ENCODE measurements around the gene COL6A2.
"Not testable (repeated sequence)": the region's sequence is repeated elsewhere in the genome, so short reads cannot be mapped to it uniquely, and the experiment has no call there.

Gene COL6A2

GRCh38 chr21:46097336-46098293, at the start of gene COL6A2:
Gene COL6A2 (plus strand): TSS chr21:46098112.
- peak; percentile 21 for DNase-seq (ENCODE audit: low read depth)

GRCh38 chr21:46048926-46049889, 48.7 kb upstream of the COL6A2 start:
- DNase-seq (ENCODE audit: low read depth), result no peak

DNA sequence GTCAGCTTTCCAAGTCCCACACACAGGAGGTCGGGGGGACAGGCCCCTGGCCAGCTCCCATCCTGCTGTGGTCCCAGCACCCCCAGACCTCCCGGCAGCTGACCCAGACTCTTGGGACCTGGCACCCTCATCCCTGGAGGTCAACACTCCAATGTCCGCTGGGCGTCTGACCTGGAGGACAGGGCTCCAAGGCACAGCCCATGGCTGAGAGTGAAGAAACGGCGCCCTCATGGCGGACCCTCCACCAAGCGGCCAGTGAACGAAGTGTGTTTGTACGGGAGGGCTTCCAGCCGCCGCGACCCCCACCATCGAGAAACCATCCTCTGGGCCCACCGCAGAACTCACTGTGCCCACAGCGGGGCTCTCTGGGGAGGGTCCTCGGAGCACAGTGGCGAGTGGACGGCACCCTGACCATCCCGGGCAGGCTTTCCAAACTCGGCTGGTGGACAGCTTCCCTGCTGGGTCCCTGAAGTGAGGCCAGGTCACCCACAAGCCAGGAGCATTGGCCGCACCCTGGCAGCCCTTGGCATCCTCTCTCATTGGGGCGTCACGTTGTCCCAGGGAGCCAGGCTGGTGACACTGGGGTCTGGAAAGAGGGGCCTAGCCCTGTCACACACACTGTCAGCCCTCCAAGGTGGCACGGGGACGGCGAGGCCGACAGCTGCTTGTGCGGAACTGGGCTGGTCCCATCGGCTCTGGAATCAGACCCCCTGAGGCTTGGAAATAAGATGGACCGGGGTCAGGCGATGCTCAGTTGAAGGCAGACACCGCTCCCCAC, 47.8 kb upstream of the COL6A2 start:
- no peak for DNase-seq (ENCODE audit: low read depth)

DNA sequence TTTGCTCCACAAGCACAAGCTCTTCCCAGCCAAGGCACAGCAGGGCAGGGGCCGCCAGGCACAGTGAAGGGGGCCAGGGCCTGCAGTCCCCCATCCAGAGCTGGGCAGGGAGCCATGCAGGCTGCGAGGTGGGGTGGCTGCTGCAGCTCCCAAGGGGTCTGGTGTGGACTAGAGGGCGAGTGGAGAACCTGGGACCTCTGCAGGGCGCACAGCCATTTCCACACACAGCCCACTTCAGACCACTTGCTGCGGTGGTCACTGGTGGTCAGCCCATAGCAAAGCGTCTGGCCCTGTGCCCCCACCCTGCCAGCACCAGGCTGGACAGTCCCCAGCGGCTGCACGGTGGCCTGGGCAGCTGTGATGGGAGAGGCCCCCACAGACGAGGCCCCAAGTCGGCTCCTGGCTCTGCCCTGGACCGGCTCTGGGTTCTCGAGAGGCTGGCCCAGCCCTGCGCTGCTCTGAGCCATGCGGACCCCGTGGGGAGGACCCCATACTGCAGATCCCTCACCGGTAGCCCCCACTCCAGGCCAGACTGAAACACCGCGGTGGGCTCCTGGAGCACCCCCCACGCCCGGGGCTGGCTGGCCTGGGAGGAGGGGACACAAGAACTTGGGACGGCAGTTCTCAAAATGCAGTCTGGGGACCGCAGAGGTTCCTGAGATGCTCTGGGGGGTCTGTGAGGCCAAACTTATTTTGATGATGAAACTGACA, 47.1 kb upstream of the COL6A2 start:
- no peak for DNase-seq (ENCODE audit: low read depth)

- DNase-seq (ENCODE audit: low read depth), result no peak
Observed at GRCh38 chr21:46051379-46051770, 46.5 kb upstream of the COL6A2 start.

GRCh38 chr21:46051821-46052675, 45.9 kb upstream of the COL6A2 start:
- DNase-seq (ENCODE audit: low read depth), result no peak

DNA sequence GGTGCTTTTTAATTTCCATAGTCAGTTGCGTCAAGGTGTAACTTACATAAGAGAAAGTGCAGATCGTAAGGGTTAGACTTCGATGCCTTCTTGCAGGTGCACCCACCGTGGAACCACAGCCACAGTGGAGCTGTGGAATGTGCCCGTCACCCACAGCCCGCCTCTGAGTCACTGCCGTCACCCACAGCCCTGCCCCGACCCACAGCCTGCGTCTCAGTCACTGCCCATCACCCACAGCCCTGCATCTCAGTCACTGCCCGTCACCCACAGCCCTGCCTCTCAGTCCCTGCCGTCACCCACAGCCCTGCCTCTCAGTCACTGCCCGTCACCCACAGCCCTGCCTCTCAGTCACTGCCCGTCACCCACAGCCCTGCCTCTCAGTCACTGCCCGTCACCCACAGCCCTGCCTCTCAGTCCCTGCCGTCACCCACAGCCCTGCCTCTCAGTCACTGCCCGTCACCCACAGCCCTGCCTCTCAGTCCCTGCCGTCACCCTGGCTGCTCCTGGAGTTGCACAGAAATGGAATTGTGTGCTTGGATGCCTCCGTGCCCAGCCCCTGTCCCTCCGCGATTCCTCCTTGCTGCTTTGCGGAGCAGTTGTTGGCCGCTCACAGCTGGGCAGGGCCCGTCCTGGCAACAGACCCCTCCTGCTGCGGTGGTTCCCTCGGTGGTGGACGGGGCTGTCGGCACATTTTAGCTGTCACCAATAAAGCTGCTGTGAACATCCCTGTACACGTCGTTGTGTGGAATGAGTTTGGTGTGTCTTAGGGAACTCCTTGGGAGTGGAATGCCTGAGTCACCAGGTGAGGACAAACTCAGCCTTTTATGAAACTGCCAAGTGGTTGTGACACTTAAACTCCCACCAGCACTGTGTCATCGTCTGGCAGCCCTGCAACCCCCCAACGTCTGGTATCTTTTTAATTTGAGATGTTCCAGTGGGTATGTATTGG, 44.9 kb upstream of the COL6A2 start:
- peak; percentile 21 for DNase-seq (ENCODE audit: low read depth)

DNA sequence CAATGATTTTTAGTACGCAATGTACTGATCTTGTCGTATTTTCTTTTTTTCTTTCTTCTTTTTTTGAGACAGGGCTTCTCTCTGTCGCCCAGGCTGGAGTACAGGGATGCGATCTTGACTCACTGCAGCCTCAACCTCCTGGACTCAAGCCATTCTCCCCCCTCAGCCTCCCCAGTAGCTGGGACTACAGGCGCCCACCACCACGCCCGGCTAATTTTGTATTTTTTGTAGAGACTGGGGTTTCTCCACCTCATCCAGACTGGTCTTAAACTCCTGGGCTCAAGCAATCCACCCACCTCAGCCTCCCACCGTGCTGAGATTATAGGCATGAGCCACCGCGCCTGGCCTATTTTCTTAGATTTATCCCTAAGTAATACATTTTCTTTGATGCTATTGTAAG, 43.9 kb upstream of the COL6A2 start:
- no peak for DNase-seq (ENCODE audit: low read depth)

DNA sequence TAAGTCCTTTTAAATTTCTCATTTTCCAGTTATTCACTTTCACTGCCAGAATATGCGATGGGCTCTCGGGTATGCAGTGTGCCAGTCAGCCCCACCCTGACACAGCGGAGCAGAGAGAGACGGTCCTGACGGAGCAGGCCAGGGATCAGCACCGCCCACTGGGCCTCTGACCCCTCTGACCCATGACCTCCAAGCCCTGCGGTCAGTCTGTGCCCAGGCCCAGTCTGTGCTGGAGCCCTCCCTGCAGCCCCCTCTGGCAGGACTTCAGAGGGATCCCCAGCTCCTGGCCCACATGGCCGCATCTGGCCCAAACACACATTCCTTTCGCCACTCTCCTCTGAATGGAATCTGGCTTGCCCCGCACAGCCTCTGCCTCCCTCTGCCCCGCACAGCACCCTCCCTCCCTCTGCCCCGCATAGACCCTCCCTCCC, 43.4 kb upstream of the COL6A2 start:
- DNase-seq (ENCODE audit: low read depth), result no peak

DNA sequence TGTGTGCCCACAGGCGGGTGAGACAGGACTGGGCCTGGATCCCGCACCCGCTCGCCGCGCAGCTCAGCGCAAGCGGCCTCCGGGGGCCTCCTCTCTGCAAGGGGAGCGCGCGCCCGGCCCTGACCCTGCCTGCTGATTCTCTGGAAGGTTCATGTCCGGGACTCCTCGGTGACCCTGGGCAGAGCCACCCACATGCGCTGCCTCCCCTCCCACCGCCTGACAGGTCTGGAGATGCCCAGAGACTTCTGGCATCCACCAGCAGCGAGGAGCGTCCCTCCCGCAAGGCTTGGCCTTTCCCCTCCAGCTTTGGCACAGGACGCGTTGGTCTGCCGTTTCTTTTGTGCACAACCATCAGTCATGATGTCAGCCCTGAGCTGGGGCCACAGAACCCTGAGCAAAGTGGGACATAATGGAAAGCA, 42.0 kb upstream of the COL6A2 start:
- DNase-seq (ENCODE audit: low read depth), result no peak

GRCh38 chr21:46056450-46056903, 41.4 kb upstream of the COL6A2 start:
- DNase-seq (ENCODE audit: low read depth), result no peak

GRCh38 chr21:46057111-46057709, 40.7 kb upstream of the COL6A2 start:
- DNase-seq (ENCODE audit: low read depth), result no peak

DNA sequence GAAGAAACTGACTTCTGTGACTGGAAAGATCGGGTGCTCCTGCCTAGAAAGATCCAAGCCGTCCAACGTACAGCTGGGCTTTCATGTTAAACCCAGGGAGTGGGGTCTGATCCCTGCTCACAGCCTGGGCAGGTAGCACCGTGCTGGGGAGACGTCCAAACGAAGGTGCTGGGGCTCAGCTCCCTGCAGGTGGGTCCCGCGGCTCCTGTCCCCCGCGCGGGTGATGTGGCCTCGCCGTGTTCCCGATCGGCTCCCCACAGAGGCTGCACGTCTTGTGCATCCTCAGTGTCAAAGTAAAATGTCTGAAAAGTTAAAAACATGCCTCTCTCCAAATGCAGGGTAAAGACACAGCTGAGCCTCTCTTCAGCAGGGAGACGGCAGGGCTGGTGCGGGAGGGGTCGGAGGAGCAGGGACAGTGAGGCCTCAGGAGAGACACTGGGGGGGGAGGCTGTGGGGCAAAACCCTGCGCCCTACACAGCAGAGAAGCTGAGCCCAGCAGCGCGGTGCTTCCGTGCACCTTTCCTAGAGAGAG, 40.1 kb upstream of the COL6A2 start:
- no peak for DNase-seq (ENCODE audit: low read depth)

DNA sequence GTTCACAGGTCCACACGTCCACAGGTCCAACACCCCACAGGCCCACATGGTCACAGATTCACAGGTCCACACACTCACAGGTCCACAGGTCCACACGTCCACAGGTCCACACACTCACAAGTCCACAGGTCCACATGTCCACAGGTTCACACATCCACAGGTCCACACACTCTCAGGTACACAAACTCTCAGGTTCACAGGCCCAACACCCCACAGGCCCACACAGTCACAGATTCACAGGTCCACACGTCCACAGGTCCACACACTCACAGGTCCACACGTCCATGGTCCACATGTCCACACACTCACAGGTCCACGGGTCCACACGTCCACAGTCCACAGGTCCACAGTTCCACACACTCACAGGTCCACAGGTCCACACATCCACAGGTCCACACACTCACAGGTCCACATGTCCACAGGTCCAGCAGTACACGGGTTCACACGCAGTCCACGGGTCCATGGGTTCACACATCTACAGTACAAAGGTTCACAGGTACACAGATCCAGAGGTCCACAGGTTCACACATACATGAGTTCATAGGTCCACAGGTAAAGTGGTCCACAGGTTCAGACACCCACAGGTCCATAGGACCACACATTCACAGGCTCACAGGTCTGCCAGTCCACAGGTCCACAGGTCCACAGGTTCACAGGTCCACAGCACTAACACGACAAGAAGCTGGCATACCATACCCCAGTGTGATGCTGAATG, 39.3 kb upstream of the COL6A2 start:
- no peak for DNase-seq (ENCODE audit: low read depth)

DNA sequence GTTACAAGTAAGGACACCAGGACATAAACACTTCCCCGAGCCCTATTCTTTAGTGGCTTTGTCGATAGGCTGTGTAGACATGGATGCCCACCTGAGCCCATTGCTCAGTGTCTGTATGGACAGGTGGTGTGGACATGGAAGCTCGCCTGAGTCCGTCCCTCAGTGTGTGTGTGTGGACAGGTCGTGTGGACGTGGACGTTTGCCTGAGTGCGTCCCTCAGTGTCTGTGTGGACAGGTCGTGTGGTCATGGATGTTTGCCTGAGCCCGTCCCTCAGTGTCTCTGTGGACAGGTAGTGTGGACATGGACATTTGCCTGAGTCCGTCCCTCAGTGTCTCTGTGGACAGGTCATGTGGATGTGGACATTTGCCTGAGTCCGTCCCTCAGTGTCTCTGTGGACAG, 38.7 kb upstream of the COL6A2 start:
- DNase-seq (ENCODE audit: low read depth), result no peak

DNA sequence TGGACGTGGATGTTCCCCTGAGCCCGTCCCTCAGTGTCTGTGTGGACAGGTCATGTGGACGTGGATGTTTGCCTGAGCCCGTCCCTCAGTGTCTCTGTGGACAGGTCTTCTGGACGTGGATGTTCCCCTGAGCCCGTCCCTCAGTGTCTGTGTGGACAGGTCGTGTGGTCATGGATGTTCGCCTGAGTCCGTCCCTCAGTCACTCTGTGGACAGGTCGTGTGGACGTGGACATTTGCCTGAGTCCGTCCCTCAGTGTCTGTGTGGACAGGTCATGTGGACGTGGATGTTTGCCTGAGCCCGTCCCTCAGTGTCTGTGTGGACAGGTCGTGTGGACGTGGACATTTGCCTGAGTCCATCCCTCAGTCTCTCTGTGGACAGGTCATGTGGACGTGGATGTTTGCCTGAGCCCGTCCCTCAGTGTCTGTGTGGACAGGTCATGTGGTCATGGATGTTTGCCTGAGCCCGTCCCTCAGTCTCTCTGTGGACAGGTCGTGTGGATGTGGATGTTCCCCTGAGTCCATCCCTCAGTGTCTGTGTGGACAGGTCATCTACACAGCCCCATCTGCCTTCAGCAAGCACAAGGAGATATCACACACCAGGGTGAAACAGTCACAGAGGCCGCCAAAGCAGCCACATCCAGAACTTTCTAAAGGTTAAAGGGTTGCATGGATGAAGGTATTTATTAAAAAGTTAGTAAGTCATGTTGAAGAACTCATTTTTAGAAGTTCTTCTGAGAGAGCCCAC, 38.0 kb upstream of the COL6A2 start:
- DNase-seq (ENCODE audit: low read depth), result not testable (repeated sequence)

DNA sequence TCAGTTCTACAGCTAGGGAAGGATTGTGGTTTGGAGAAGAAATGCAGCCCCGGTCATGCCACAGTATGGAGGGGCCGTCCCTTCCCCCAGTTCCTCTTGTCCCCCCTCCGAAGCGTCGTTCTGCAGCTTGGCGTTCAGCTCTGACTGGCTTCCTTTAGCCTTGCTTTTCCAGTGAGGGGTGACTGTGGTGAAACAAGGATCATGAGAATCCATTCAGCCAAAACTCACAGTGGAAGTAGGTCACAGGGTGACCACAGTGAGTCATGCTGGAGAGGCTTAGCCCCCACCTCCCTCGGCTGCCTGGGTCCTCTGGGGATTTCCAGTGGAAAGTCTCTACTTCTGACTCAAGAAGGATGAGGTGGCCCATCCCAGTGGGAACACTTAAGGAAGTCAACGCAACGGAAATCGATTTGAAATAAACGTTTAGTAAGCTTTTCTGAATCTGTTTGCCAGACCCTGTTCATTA, 37.3 kb upstream of the COL6A2 start:
- no peak for DNase-seq (ENCODE audit: low read depth)

Measured in stimulated activated CD8-positive, alpha-beta memory T cell treated with anti-CD3 and anti-CD28 coated beads, Interleukin-7, amount 100 ng/mL, for 24 hours (primary cell).